Endothelial cell of umbilical vein (primary cell): ENCODE results near the gene DEPDC1B. TPM values are rescaled to one million over a fixed set of nuclear protein-coding genes. Genes with fewer than 3 reads are reported as not detected.

Source experiments
- BruUV-seq: library from RNA; stranded (reverse); fragments of 400-500 nt; replicated peaks from 2 replicates; lab custom pipeline; 2021; lab: Mats Ljungman, UMichigan
- CTCF ChIA-PET: fragments of 300-600, 350-600 bp; sonication (Branson Sonifier 250); formaldehyde crosslinking; loops from one replicate; lab custom pipeline; 2021; ENCODE audit warnings: antibody characterized with exemption, inconsistent platforms; lab: Charles Lee
- POLR2A ChIA-PET: fragments of 300-600, 350-600 bp; sonication (Branson Sonifier 250); formaldehyde crosslinking; loops from one replicate; lab custom pipeline; 2021; ENCODE audit warnings: antibody characterized with exemption, inconsistent platforms; lab: Charles Lee
- DNase-seq: peaks from one replicate; pipeline ENCODE4 v3.0.0-alpha.2; 2011; ENCODE audit warnings: low read depth, low spot score
- FAIRE-seq: peaks from 2 replicates; lab custom pipeline; 2011; peaks lifted over from hg19 to GRCh38; lab: Jason Lieb, UNC
- H2AFZ ChIP-seq: 2 replicates; pipeline ENCODE4 v1.6.0; 2012; ENCODE audit warnings: low read depth, low read length, control low read depth, inconsistent platforms
- H3K27ac ChIP-seq: 2 replicates; pipeline ENCODE4 v1.5.1; 2011; ENCODE audit warnings: low read depth, mild to moderate bottlenecking, control low read depth, low read length, moderate library complexity; ENCODE audit not compliant: insufficient read depth
- H3K27me3 ChIP-seq, 2 experiments: 2 replicates each; pipeline versions ENCODE4 v1.6.0 to v1.6.1; 2011; ENCODE audit warnings: low read length in 2 of 2, mixed read lengths in 1 of 2; ENCODE audit not compliant: control insufficient read depth in 2 of 2, insufficient read depth in 2 of 2
- H3K36me3 ChIP-seq, 2 experiments: 2 replicates in 1 of 2; 3 replicates in 1 of 2; pipeline ENCODE4 v1.5.1; 2011; ENCODE audit warnings: low read length in 2 of 2, mild to moderate bottlenecking in 1 of 2, moderate library complexity in 1 of 2; ENCODE audit not compliant: control insufficient read depth in 2 of 2, insufficient read depth in 2 of 2; ENCODE audit errors: extremely low read depth in 1 of 2
- H3K4me1 ChIP-seq: 3 replicates; pipeline ENCODE4 v1.5.1; 2011; ENCODE audit warnings: mild to moderate bottlenecking, low read length; ENCODE audit not compliant: control insufficient read depth, insufficient read depth; ENCODE audit errors: extremely low read depth
- H3K4me2 ChIP-seq: 2 replicates; pipeline ENCODE4 v1.6.1; 2011; ENCODE audit warnings: low read length, control low read depth, mixed read lengths; ENCODE audit not compliant: insufficient read depth
- H3K4me3 ChIP-seq, 3 experiments: fragments of 200-600 bp in 1 of 3; sonication (generic), shearing (Covaris generic) in 1 of 3; replicated peaks in 1 of 3; 2 replicates each; pipeline ENCODE4 v1.5.1; 2011 to 2016; ENCODE audit warnings: control low read depth in 3 of 3, low read length in 3 of 3, mild to moderate bottlenecking in 2 of 3, inconsistent platforms in 1 of 3, low read depth in 1 of 3, moderate library complexity in 1 of 3; ENCODE audit not compliant: insufficient read depth in 1 of 3
- H3K79me2 ChIP-seq: 2 replicates; pipeline ENCODE4 v1.6.0; 2012; ENCODE audit warnings: low read length, inconsistent platforms; ENCODE audit not compliant: control insufficient read depth, insufficient read depth
- H3K9ac ChIP-seq: replicated peaks from 2 replicates; pipeline ENCODE3; 2011; ENCODE audit warnings: low read length, control low read depth; ENCODE audit not compliant: insufficient read depth; ENCODE audit errors: extremely low read depth
- H3K9me1 ChIP-seq: replicated peaks from 3 replicates; pipeline ENCODE4 v1.6.0; 2011; ENCODE audit warnings: mild to moderate bottlenecking, low read length; ENCODE audit not compliant: control insufficient read depth, insufficient read depth; ENCODE audit errors: extremely low read depth
- H3K9me3 ChIP-seq: replicated peaks from 2 replicates; pipeline ENCODE4 v1.5.1; 2012; ENCODE audit warnings: low read length, inconsistent platforms; ENCODE audit not compliant: control insufficient read depth, insufficient read depth
- H4K20me1 ChIP-seq: replicated peaks from 2 replicates; pipeline ENCODE3; 2011; ENCODE audit warnings: mild to moderate bottlenecking, low read length; ENCODE audit not compliant: control insufficient read depth, insufficient read depth; ENCODE audit errors: extremely low read depth
- EZH2 ChIP-seq: IDR thresholded peaks from 2 replicates; pipeline ENCODE4 v1.6.1; 2012; ENCODE audit warnings: borderline replicate concordance, low read depth, mild to moderate bottlenecking, moderate library complexity, low read length, inconsistent platforms; ENCODE audit not compliant: severe bottlenecking
- FOS ChIP-seq: IDR thresholded peaks from 2 replicates; pipeline ENCODE4 v1.6.1; 2011; ENCODE audit warnings: mild to moderate bottlenecking, low read length, moderate library complexity, borderline replicate concordance; ENCODE audit not compliant: insufficient read depth
- GATA2 ChIP-seq: IDR thresholded peaks from 2 replicates; pipeline ENCODE4 v1.7.0; 2011; ENCODE audit warnings: low read depth, mild to moderate bottlenecking, moderate library complexity, mixed read lengths, low read length; ENCODE audit not compliant: insufficient read length, insufficient read depth
- JUN ChIP-seq: IDR thresholded peaks from 2 replicates; pipeline ENCODE4 v1.6.1; 2011; ENCODE audit warnings: borderline replicate concordance, low read depth; ENCODE audit not compliant: insufficient read length, insufficient read depth
- MAX ChIP-seq: IDR thresholded peaks from 2 replicates; pipeline ENCODE4 v1.6.1; 2011; ENCODE audit not compliant: insufficient read depth, insufficient read length
- MYC ChIP-seq: IDR thresholded peaks from one replicate; pipeline ENCODE4 v1.6.1; 2011; ENCODE audit warnings: mild to moderate bottlenecking, low read depth, low read length
- POLR2A ChIP-seq: IDR thresholded peaks from 2 replicates; pipeline ENCODE4 v1.6.1; 2012; ENCODE audit warnings: low read depth, mild to moderate bottlenecking, control low read depth, low read length
- POLR2AphosphoS5 ChIP-seq: IDR thresholded peaks from 2 replicates; pipeline ENCODE4 v1.6.1; 2012; ENCODE audit warnings: low read depth, mild to moderate bottlenecking, control low read depth, low read length, moderate library complexity; ENCODE audit not compliant: insufficient read depth
- dilution Hi-C: fragments of 300-500 bp; cut with MboI; formaldehyde crosslinking; loops from one replicate; pipeline ENCODE4 v1.15.0; 2019; ENCODE audit warnings: low sequenced_read_pairs; ENCODE audit not compliant: extremely low pct_ligation_motif_present
- intact Hi-C: fragments of 100-400 bp; cut with micrococcal nuclease; formaldehyde crosslinking; loops from one replicate; pipeline ENCODE4 v1.10.0; 2022
- polyA plus RNA-seq, 4 experiments: library from polyadenylated mRNA; depleted of rRNA in 3 of 4; stranded (reverse) in 3 of 4; unstranded in 1 of 4; fragments of >200 nt; gene quantifications; 2 replicates each; pipeline versions ENCODE4 v1.2.1 to v1.2.3, GENCODE V29; 2011 to 2012; ENCODE audit warnings: missing spikeins in 1 of 4
- total RNA-seq: library from RNA; stranded (reverse); gene quantifications from 2 replicates; pipeline ENCODE4 v1.2.3, GENCODE V29; 2021
- TF ChIP-seq, protein P1 (sequence below), 2 donors: IDR thresholded peaks; 1 replicate in 1 of 2; 2 replicates in 1 of 2; pipeline ENCODE4 v1.5.1; 2011; ENCODE audit warnings: low read length in 2 of 2, mild to moderate bottlenecking in 2 of 2, moderate library complexity in 2 of 2, control low read depth in 1 of 2, inconsistent platforms in 1 of 2, low read depth in 1 of 2; ENCODE audit not compliant: insufficient read depth in 1 of 2; ENCODE audit errors: extremely low read depth in 1 of 2

The DEPDC1B gene
- total and polyA plus RNA-seq, 2 donors (not counting 3 experiments of a cell fraction or from before 2014, with no cell fraction given), result 6.7 to 18.7 TPM

DNA sequence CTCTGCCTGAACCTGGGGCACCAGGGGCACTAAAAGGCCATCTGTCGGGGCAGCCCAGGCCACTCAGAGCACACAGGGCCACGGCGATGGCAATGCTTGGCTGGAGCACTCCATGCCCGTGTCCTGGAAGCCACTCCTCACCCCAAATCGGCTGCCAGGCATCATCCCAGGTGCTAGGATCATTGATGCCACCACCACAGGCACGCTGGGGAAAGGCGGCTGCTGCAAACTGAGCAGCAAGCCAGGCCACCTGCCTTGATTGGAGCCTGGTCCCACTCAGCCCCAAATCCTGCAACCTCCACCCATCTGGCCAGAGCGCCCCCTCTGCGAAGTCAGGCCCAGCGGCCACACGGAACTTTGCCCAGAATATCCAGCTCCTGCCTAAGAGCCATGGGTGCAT, 67.8 kb downstream of the DEPDC1B start:
- Histone ChIP-seq H3K4me1 (no peaks in the 10 kb centered on the region), H3K9me1 (no peaks in the 10 kb centered on the region), H3K36me3 (no peaks in the 10 kb centered on the region), H4K20me1 (no peaks in the 10 kb centered on the region), H3K79me2 (no peaks in the 10 kb centered on the region), H2AFZ (no peak overlapping the region), H3K9ac (no peak overlapping the region), H3K9me3 (no peaks in the 10 kb centered on the region), H3K4me2 (no peak overlapping the region), H3K4me3 (no peak overlapping the region), H3K27ac (no peak overlapping the region), H3K27me3 (no peaks in the 10 kb centered on the region)
- ChIA-PET CTCF (no interaction called here), POLR2A (no interaction called here)
- DNase-seq (no peak), FAIRE-seq (no peak)
- intact Hi-C loops, result no loop called here
- no TSS peak for BruUV-seq
- dilution Hi-C loops, result no loop called here
- TF ChIP-seq POLR2AphosphoS5, result no peak
- TF ChIP-seq GATA2, result no peak
- TF ChIP-seq MYC, result no peak
- no peak for TF ChIP-seq FOS
- no peak for TF ChIP-seq EZH2
- no peak for TF ChIP-seq POLR2A
- no peak for TF ChIP-seq MAX
- TF ChIP-seq, protein P1, sequence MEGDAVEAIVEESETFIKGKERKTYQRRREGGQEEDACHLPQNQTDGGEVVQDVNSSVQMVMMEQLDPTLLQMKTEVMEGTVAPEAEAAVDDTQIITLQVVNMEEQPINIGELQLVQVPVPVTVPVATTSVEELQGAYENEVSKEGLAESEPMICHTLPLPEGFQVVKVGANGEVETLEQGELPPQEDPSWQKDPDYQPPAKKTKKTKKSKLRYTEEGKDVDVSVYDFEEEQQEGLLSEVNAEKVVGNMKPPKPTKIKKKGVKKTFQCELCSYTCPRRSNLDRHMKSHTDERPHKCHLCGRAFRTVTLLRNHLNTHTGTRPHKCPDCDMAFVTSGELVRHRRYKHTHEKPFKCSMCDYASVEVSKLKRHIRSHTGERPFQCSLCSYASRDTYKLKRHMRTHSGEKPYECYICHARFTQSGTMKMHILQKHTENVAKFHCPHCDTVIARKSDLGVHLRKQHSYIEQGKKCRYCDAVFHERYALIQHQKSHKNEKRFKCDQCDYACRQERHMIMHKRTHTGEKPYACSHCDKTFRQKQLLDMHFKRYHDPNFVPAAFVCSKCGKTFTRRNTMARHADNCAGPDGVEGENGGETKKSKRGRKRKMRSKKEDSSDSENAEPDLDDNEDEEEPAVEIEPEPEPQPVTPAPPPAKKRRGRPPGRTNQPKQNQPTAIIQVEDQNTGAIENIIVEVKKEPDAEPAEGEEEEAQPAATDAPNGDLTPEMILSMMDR (IDR thresholded peaks at IDR 0.05; ENCODE audit: extremely low read depth in 1 of 2, insufficient read depth in 1 of 2, low read depth in 1 of 2, low read length in 2 of 2), result no peak
- no peak for TF ChIP-seq JUN
